ENCODE measurements around the gene SORCS3.

Gene SORCS3

DNA sequence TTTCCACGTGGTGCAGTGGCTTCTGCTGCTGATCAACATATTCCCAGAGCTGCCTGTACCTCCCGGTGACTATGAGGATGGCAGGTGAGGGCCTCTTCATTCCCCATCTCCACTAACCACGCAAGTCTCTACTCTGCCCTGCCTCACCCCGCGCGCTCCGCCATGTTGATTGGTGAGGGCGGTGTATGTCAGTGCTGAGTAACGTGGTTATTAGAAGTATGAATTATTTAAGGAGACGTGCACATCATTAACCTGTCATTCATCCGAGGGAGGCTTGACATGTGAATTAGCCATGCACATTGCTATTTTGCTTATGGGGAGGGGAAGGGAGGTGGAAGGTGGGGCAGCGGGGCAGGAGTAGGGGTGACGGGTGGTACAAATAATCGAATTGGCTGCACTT lies 138.6 kb downstream of the SORCS3 start:
- no peak for FAIRE-seq

DNA sequence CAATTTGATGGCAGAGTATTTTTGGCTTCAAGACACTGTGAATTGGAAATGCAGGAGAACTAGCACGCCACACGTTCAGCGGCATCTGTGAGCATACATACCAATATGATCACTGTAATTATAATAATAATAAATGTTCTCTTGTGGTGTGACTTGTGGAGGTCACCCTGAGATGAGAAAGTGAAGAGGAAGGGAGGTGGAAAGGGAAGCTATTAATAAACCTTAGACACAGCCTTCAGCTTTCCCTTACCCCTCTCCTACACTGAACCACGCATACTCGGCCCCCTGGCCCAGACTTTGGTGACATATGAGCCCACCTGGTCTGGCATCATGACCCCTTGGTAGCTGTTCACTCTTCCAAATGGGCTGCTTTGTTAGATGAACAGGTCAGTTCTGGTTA lies 139.1 kb downstream of the SORCS3 start:
- FAIRE-seq, result no peak

DNA sequence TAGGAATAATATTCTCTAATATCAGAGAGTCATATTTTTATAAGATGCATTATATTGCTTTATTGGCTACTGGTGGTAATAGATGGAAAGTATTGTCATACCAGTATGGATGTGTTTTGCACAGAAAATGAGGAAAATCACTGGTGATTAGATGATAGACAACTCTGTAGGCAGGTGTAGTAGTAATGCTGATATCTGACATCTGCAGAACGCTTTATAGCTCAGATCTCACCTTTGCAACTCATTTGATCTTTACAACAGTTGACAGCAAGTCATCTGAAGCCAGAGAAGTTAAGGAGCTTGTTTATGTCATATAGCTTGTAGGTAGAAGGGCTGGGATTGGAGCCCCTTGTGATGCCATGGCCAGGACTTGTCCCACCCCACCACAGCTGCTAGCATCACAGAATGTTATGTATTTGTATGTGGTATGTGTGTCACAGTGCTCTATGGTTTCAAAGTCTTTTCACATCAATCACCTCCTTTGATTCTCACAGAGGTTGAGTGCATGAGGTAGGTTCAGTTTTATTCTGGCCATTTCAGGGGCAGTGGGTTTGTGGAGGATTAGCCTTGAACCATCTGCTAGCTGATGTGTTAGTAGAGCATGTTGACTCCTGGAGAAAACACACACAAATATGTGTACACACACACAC lies 140.0 kb downstream of the SORCS3 start:
- no peak for FAIRE-seq

DNA sequence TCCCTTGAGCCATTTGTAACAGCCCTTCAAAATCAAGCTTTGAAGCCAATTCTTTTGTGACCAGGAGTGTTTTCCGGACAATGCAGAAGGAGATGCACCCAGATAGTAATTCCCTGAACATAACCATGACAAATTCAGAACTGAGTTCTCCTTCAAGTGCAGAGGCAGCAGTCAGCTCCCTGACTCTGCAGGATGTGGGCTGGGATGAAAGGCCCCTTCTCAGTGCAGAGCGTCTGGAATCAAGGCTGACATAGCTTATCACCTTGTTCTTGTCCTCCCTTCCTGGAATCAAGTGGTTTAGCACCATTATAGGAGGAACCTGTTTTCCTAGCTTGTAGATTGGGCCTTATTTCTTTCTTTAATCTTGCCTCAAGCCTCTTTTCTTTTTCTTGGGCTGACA lies 143.4 kb downstream of the SORCS3 start:
- FAIRE-seq, result no peak

DNA sequence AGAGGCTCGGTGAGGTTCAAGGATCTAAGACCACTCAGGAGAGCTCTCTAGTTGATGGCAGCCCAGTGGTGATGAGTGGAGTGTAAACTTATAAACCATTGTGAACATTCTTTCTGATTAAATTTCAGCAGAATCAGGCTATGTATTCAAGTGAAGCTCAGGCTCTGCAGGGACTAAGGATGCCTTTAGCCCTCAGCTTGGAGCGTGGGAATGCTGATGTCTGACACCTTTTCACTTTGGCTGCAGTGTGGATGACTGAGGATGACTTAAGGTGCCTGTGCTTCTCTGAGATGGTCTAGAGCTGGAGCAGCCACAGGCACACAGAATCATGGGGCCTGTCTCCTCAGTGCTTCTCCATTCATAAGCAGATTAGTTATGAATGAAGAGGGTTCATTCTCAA lies 150.4 kb downstream of the SORCS3 start:
- FAIRE-seq, result no peak

DNA sequence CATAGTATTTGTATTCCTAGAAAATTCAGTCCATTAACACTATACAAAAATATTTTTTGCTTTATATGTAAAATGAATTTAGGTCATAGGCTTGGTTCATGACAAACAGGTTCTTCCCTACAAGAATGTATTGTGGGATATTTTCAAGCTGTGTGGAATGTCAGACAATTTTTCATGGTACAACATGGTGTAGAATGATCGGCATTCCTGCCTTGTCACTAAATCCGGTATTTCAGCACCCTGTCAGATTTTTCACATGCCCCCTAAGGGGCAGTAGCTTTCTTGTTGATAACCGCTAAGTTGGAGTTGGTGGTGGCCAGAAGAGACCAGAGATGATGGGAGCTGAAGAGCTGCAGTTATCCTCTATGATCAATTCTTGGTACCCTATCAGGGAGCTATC lies 154.3 kb downstream of the SORCS3 start:
- no peak for FAIRE-seq

DNA sequence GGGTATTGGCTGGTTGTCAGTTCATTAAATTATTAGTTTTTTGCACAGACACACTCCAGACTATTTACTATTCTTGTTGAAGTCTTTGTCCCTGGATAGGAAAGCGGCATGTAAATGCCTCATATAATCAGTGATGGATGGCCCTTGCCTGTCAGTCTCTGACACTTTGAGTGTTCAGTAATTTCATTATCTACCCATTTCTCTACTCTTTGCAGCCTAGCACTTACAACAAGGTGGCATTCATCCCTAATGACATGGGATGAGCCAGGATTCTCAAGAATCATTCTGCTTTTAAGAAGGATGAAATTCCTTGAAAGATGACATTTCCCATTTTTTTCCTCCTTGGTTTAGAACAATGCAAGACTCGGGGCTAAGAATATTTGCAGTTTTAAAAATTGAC lies 155.7 kb downstream of the SORCS3 start:
- no peak for FAIRE-seq

DNA sequence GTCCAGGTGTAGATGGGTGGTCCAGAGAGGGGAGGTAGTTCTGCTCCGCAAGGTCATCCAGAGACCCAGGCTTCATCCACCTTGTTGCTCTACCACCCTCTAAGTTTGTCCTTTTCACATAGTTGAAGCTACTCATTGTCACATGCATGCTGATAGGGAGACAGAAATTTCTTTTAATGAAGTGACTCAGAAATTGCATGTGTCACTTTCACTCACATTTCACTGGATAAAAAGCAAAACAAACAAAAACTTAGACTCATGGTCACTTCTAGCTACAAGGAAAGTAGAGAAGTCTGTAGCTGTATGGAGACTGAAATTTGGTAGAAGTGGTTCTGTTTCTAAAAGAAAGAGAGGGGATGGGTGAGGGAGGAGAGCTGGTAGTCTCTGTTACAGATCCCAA lies 161.9 kb downstream of the SORCS3 start:
- no peak for FAIRE-seq

DNA sequence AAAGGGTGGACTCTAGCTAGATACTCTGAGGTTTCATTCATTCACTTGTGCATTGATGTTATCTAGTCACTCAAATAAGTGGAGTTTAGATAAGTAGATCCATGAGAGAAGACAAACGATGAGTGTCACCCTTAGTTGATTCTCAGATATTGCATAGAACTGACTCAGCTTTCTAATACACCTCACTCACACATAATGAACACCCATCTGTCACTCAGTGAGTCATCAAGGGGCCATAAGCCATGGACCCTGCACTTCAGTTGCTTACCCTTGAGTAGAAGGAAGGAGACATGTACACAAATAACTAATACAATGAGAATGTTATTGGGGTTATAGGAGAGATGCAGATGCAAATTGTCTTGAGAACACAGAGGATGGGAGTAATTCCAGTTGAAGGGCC lies 163.8 kb downstream of the SORCS3 start:
- FAIRE-seq, result no peak

DNA sequence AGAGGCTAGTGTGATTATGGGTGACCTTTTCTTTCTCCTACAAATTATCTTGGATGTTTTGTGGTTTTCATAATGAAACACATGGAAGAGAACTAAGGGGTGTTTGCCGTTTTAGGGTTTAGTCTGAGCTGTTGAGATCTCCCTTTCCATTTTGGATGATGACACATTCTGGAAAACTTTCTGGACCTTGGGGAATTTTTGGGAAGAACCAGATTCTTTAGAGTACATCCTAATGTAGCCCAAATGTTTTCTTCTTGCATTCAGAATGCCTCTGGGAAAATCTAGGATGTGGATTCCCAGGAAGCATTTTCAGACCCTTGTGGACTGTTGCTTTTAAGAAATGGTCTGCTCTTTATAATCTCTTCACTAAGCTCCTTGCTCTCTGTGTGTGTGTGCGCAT lies 165.7 kb downstream of the SORCS3 start:
- no peak for FAIRE-seq

DNA sequence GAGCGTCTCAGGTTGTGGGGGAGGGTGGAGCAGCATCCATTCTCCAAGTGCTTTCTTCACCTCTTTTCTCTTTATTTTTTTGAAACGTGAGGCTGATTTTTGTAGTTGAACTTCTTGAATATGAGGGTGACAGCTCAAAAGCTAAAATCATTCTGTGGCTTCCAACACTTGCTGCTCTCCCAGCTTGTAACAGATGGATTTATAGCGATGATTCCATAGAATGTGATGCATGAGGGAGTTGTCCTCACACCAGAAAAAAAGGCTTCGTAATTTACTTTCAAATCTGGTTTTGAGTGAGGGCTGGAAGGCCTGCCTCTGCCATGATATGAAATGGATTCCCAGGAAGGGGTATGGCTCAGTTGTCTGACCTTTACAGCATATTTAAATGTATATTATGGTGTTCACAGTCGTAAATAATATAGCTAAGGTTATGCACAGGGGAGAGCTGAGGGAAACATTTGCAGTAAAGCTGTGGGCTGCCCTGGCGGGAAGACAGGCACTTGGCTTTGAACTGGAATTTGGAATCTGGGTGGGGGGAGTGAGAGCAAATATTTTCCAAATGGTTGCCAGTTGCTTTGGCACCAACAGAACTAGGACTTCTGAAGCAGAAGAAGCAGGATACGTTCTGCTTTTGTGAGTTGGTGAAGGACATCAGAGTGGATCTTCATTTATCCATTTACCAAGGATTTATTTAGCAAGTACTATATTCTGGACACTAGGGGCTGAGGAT lies 166.7 kb downstream of the SORCS3 start:
- no peak for FAIRE-seq

DNA sequence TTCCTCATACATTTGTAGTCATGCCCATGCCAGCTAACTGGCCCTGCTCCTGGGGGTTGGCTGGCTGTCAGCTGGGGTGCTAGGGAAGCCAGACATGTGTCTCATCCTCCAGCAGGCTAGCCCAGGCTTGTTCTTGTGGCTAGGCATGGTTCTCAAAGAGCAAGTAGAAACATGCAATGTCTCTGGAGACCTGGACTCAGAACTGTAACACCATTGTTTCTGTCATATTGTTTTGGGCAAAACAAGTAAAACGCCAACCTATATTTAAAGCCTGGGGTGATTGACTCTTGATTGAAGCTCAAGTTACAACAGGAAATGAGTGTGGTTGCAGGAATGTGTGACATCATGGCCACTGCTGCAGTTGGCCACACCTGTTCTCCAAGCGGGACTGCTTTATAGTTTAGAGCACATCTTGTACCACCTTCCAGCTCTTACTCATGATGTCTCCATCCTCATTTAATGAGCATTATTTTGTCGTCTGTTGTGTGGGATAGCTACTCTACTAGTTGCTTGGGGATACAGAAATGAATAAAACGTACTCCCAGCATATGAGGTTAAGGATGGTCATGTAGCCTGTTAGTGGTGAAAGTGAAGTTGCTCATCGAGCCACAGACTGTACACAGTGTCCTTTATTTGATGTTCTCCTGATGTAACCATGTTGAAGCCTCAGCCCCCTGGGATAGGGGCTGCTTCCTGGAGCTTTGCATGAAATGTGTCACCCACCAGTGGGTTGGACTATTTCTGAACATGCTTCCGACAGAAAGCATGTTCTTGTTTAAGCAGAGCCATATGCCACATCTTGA lies 168.4 kb downstream of the SORCS3 start:
- no peak for FAIRE-seq

DNA sequence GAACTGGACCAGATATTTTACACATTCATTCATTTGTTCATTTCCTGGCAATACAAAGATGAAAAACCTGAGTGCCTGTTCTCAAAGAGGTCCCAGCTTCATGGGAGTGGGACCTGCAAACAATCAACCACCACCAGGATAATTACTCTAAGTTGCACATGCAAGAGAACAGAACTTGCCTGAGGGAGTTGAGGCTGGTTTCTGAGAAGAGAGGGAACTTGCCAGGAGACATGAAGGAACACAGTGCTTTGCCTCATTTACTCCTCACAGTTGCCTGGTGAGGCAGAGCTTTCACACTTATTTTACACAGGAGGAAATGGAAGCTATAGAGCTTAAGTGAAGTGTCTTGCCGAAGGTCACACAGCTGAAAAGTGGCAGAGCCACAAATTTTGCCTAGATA lies 170.1 kb downstream of the SORCS3 start:
- no peak for FAIRE-seq

DNA sequence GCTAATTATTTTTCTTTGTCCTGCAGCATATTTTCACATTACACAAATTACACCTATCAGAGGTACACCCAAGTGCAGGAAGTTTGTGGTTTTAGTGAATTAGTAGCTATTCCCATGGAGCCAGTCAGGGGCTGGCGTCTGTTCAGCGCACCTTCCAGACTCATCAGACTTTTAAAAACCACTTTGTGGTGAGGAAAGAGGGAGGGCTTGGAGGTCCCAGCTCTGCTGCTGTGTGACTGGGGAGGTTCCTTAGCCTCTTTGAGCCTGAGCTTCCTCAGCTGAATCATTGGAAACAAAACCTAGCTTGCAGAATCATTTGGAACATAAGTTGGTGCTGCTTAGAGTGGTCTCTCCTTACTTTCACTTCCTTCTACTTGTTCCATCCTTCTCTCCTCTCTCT lies 175.4 kb downstream of the SORCS3 start:
- no peak for FAIRE-seq

DNA sequence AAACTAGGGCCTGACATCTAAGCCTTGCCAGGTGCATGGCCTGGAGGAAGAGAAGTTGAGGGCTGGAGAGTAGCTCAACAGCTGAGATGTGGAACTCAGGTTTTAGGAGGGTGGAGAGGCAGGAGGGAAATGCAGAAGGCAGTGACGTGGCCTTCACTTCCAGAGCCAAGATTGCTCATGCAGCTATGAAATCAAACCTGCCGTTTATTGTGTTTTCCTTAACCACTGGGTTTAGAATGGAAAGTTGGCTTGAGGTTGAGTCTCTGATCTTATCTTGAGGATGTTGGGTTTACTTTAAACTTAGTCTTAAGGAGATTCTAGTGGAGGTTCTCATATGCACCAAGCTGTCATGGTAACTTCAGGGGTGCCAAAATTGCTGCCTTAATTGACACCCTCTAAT lies 178.6 kb downstream of the SORCS3 start:
- FAIRE-seq, result no peak

DNA sequence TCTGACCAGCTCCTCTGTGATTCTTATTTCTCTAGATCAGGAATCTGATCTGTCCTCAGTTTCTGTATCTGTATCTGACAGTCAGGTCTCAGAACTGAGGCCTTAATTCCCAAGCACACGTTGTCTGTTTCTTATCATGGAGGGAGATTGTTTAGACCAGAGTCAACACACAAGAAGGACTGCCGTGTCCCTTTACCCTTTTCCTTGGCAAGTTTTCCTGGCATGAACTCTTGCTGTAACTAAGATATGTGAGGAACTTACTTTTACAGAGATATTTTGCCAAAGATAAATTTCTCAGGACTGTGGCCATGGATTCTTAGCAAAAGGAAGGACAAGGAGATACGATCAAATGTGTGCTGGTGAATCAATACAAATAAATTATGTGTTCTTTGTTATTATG lies 181.0 kb downstream of the SORCS3 start:
- no peak for FAIRE-seq

DNA sequence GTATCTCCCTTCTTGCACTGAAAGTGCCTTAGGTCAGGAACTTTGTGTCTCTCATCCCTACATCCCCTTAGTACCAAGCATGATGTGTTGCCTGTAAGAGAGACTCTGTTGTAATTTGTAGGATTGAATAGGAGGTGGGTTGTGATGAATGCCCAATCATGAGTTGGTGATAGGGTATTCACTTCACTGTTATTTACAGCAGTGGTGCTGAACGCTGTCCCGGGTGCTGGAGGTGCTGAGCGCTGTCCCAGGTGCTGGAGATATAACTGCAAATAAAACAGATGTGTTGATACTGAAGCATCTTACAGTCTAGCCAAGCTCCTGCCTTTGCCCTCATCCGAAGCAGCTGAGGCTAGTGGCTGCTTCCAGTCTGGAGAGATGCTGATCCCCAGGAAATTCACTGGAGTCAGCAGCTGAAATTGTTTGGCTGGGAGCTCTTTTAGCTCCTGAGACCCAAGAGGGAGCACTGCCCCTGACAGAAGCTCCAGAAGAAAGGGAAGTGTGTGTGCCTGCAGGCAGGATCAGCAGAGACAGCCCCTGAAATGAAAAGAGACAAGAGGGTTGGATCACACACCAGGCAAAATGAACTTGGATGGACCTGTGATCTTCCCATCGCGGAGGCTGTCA lies 183.4 kb downstream of the SORCS3 start:
- no peak for FAIRE-seq

DNA sequence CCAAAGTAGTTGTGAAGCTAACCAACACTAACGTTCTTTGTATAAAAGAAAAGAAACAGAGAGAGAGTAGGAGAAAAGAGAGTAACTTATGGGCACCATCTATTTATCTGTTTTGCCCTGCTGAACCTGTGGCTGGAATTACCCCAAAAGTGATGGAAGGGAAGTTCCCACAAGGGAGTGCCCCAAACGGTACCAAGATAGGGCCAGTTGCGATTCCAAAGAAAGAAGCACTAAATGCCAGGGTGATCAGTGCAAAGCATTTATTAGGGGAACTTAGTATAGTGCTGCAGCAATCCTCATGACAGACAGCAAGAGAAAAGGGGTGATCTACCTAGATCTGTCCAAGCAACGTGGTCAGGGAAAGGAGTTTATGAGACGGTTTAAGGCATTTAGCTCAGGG lies 190.2 kb downstream of the SORCS3 start:
- FAIRE-seq, result no peak

DNA sequence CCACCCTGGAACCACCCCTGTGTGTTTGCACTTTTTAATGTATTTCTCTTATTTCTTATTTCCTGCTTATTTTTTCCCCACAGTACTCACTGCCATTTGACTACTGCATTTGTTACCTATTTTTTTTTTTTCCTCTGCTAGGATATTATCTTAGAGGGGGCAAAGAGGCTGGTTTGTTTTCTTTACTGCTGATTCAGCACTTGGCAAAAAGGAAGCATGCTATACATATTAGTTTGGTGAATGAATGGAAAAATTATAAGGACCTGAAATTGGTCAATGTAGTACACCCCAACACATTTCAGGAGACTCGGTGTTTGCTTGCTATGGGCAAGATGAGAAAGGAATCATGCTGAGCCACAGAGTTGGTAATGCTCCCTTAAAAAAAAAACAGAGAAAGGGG lies 193.5 kb downstream of the SORCS3 start:
- FAIRE-seq, result no peak

DNA sequence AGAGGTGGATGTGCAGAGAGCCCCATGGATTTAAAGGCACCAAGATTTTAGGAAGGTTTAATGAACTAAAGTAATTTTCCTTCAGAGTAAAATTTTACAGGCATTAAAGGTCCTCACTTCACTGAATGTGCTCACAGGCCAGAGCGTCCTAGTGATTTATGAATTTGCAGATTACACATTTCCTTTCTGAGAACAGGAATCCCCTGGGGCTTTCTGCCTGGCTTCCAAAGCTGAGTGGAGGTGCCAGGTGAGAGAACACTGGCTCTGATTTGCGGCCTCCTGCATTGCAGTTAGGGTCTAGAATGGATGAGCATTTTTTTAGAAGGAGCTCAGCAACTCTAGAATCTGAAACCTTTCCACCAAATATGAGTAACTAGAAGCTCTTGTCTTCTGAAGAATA lies 194.3 kb downstream of the SORCS3 start:
- no peak for FAIRE-seq

DNA sequence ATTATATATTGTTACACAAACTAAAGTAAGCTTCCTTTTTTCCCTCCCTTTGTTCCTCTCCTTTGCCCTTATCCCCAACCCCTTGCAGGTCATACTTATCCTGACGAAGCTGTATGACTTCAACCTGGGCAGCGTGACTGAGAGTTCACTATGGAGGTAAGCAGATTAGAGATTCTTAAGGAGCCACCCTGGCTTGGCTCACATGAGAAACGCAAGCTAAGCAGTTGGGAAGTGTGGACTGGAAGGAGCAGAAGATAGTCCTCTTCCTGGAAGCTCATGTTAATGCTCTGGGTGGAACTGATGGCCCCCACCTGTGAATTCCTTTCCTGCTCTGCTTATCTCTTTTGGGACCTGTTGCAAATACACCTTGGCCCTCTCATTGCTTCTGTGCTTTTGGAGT lies 201.6 kb downstream of the SORCS3 start:
- FAIRE-seq, result no peak

DNA sequence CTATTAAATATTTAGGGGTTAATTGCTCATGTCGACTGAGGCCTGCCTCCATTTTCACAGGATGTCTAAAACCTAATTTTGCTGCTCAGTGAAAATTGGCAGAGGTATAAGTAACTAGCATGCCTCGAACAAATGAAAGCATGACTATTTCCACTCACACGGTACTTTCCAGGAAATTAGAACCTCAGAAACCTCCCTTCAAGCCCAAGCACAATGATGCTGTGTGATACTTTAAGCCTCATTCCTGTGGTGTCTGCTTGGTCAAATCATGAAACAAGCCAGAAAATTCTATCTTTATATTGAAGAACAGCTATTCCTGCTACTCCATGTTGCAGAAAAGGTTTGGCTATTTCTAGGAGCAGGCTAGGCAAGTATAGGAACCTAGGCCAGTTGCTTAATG lies 203.0 kb downstream of the SORCS3 start:
- no peak for FAIRE-seq

DNA sequence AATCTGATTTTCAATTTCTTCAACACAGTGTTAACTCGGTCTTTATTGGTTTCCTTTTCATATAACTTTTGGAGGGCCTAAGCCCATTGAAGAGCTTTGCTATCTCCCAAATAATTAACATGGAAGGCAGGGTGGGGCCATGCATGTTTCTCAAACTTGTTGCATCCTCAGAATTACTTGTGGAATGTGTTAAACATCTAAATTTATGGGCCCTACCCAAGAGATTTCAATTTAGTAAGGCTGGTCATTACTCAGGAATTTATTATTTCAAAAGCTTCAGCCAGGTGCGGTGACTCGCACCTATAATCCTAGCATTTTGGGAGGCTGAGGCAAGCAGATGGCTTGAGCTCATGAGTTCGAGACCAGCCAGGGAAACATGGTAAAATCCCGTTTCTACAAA lies 208.9 kb downstream of the SORCS3 start:
- FAIRE-seq, result no peak

Measured in G401.6 (cell line).